ENCODE measurements around the gene CHST15. TPM values are rescaled to one million over a fixed set of nuclear protein-coding genes. Genes with fewer than 3 reads are reported as not detected.

CHST15 gene
- total and polyA plus RNA-seq, 2 of the 13 experiments (the other 11 are each of a cell fraction or from before 2014, with no cell fraction given): 1.4 to 94.7 TPM

GRCh38 chr10:124043310-124044142 lies 49.9 kb downstream of the CHST15 start (continued):
- TF ChIP-seq SOX6 (IDR thresholded peaks at IDR 0.05): no peak
- peak; percentile 96 for TF ChIP-seq SOX6 (CRISPR knock-in tag; IDR thresholded peaks at IDR 0.05)
- peak; percentile 96 for TF ChIP-seq ZNF609 (CRISPR knock-in tag; IDR thresholded peaks at IDR 0.05; ENCODE audit: borderline replicate concordance)
- no peak for TF ChIP-seq TRIM24 (CRISPR knock-in tag; IDR thresholded peaks at IDR 0.05)
- TF ChIP-seq EED (CRISPR knock-in tag; IDR thresholded peaks at IDR 0.05): no peak; the same call in 1 of the 2 replicates
- peak; percentile 63; the same call in 1 of the 2 replicates for TF ChIP-seq REXO4 (CRISPR knock-in tag; IDR thresholded peaks at IDR 0.05; ENCODE audit: borderline replicate concordance)
- peak; percentile 89 for TF ChIP-seq ZNF18 (CRISPR knock-in tag; IDR thresholded peaks at IDR 0.05; ENCODE audit: insufficient replicate concordance)
- no peak for TF ChIP-seq ZNF569 (CRISPR knock-in tag; IDR thresholded peaks at IDR 0.05; ENCODE audit: borderline replicate concordance)
- TF ChIP-seq KDM4B (CRISPR knock-in tag; IDR thresholded peaks at IDR 0.05): peak; percentile 50
- TF ChIP-seq KDM2A (CRISPR knock-in tag; IDR thresholded peaks at IDR 0.05; ENCODE audit: borderline replicate concordance, low read depth): 0 out of 2 replicates have a peak, but pooled peaks have one; percentile 51
- TF ChIP-seq MAFF (IDR thresholded peaks at IDR 0.05; ENCODE audit: low read depth, low read length): no peak
- no peak for TF ChIP-seq ETV6 (CRISPR knock-in tag; conservative IDR thresholded peaks at IDR 0.05)
- TF ChIP-seq ZMYM4 (CRISPR knock-in tag; IDR thresholded peaks at IDR 0.05): peak; percentile 67
- TF ChIP-seq ZNF644 (CRISPR knock-in tag; IDR thresholded peaks at IDR 0.05; ENCODE audit: low read depth): peak; percentile 66
- no peak for TF ChIP-seq ZNF484 (CRISPR knock-in tag; IDR thresholded peaks at IDR 0.05; ENCODE audit: borderline replicate concordance, low read depth)
- 0 out of 2 replicates have a peak, but pooled peaks have one; percentile 34 for TF ChIP-seq ZSCAN22 (CRISPR knock-in tag; IDR thresholded peaks at IDR 0.05)
- TF ChIP-seq MIXL1 (CRISPR knock-in tag; IDR thresholded peaks at IDR 0.05): no peak; the same call in 1 of the 2 replicates
- no peak for TF ChIP-seq GTF3A (CRISPR knock-in tag; conservative IDR thresholded peaks at IDR 0.05)
- TF ChIP-seq ATM (IDR thresholded peaks at IDR 0.05; ENCODE audit: borderline replicate concordance): no peak
- TF ChIP-seq BRF2 (CRISPR knock-in tag; IDR thresholded peaks at IDR 0.05): 0 out of 2 replicates have a peak, but pooled peaks have one; percentile 62
- TF ChIP-seq ZNF674 (CRISPR knock-in tag; IDR thresholded peaks at IDR 0.05; ENCODE audit: low read depth): no peak
- no peak for TF ChIP-seq RARG (CRISPR knock-in tag; IDR thresholded peaks at IDR 0.05; ENCODE audit: low read depth)
- TF ChIP-seq MAFG (CRISPR knock-in tag; IDR thresholded peaks at IDR 0.05): no peak
- peak; percentile 89; the same call in 1 of the 2 replicates for TF ChIP-seq ZNF17 (CRISPR knock-in tag; IDR thresholded peaks at IDR 0.05)

Data from HepG2 (cell line).